A549 (cell line): ENCODE results near the gene CFAP99. TPM values are rescaled to one million over a fixed set of nuclear protein-coding genes. Genes with fewer than 3 reads are reported as not detected.

Experiments used
- ATAC-seq, 2 experiments: fragments of 200-7000 bp in 1 of 2; fragments of >200 bp in 1 of 2; cut with Nextera tagmentation in 1 of 2; cut with Tn5 transposase in 1 of 2; 3 replicates each; pipeline versions ENCODE4 v1.8.0 to v1.9.1; 2018 to 2020; ENCODE audit warnings: mild to moderate bottlenecking in 1 of 2, moderate library complexity in 1 of 2
- CTCF ChIA-PET: fragments of 300-600 bp; sonication (Branson Sonifier 250); formaldehyde crosslinking; extraction: SDS; loops from one replicate; lab custom pipeline; 2021; ENCODE audit warnings: antibody characterized with exemption, inconsistent platforms; lab: Yijun Ruan, JAX
- POLR2A ChIA-PET: fragments of 350-600 bp; formaldehyde crosslinking; extraction: SDS; loops from one replicate; lab custom pipeline; 2021; ENCODE audit warnings: antibody characterized with exemption, inconsistent platforms; lab: Yijun Ruan, JAX
- DNase-seq, 2 experiments: peaks; one replicate each; pipeline versions ENCODE4 v3.0.0 to v3.0.0-alpha.2; 2011 to 2016; ENCODE audit warnings: low read depth in 1 of 2, low spot score in 1 of 2
- FAIRE-seq: peaks from 2 replicates; lab custom pipeline; 2011; peaks lifted over from hg19 to GRCh38; lab: Jason Lieb, UNC
- H3K27ac ChIP-seq, 2 experiments: fragments of >200 bp; sonication (Bioruptor Twin); formaldehyde crosslinking; 3 replicates each; pipeline ENCODE4 v1.5.1; 2016 to 2017
- H3K4me1 ChIP-seq: fragments of >200 bp; sonication (Bioruptor Twin); formaldehyde crosslinking; 3 replicates; pipeline ENCODE4 v1.6.1; 2016
- H3K4me2 ChIP-seq: fragments of >200 bp; sonication (Bioruptor Twin); formaldehyde crosslinking; 3 replicates; pipeline ENCODE4 v1.6.1; 2016
- H3K4me3 ChIP-seq: fragments of >200 bp; sonication (Bioruptor Twin); formaldehyde crosslinking; 3 replicates; pipeline ENCODE4 v1.5.1; 2016
- H3K9me3 ChIP-seq: fragments of >200 bp; sonication (Bioruptor Twin); formaldehyde crosslinking; 3 replicates; pipeline ENCODE4 v1.6.1; 2016
- BHLHE40 ChIP-seq: IDR thresholded peaks from 2 replicates; pipeline ENCODE4 v1.6.1; 2012; ENCODE audit warnings: low read depth, low read length, inconsistent platforms
- CBX8 ChIP-seq: fragments of 200-600 bp; sonication (generic); IDR thresholded peaks from 2 replicates; pipeline ENCODE4 v1.6.1; 2016
- CHD2 ChIP-seq: fragments of 150-350 bp; IDR thresholded peaks from 2 replicates; pipeline ENCODE4 v1.6.1; 2014; ENCODE audit warnings: low read length; ENCODE audit not compliant: partially characterized antibody
- EHMT2 ChIP-seq: fragments of 200-600 bp; sonication (generic); IDR thresholded peaks from 2 replicates; pipeline ENCODE4 v1.6.1; 2016; ENCODE audit warnings: antibody characterized with exemption, low read depth, mild to moderate bottlenecking, moderate library complexity
- ESRRA ChIP-seq: fragments of 150-350 bp; IDR thresholded peaks from 2 replicates; pipeline ENCODE4 v1.6.1; 2014; ENCODE audit warnings: mild to moderate bottlenecking, low read length, borderline replicate concordance
- FOSB ChIP-seq: fragments of 250-450 bp; sonication (Bioruptor Pico); IDR thresholded peaks from 2 replicates; pipeline ENCODE4 v1.5.0; 2020; ENCODE audit warnings: mild to moderate bottlenecking, moderate library complexity
- HOXB13 ChIP-seq: fragments of 250-450 bp; sonication (Bioruptor Pico); IDR thresholded peaks from 2 replicates; pipeline ENCODE4 v1.5.0; 2020; ENCODE audit warnings: low read depth, mild to moderate bottlenecking, moderate library complexity
- JUNB ChIP-seq: fragments of >200 bp; sonication (Bioruptor Twin); formaldehyde crosslinking; IDR thresholded peaks from 2 replicates; pipeline ENCODE4 v1.6.1; 2016
- KDM1A ChIP-seq: fragments of 200-600 bp; sonication (generic); IDR thresholded peaks from 2 replicates; pipeline ENCODE4 v1.6.1; 2016; ENCODE audit warnings: low read depth, mild to moderate bottlenecking
- MAFK ChIP-seq: fragments of 450-650 bp; IDR thresholded peaks from 2 replicates; pipeline ENCODE4 v1.6.1; 2014; ENCODE audit not compliant: partially characterized antibody
- MAZ ChIP-seq: fragments of 150-350 bp; IDR thresholded peaks from 2 replicates; pipeline ENCODE4 v1.6.1; 2014; ENCODE audit warnings: antibody characterized with exemption, low read depth, low read length, borderline replicate concordance
- MYC ChIP-seq: IDR thresholded peaks from 2 replicates; pipeline ENCODE4 v1.6.1; 2012; ENCODE audit warnings: mild to moderate bottlenecking, inconsistent platforms, low read length, improper control_type of control experiment, borderline replicate concordance
- NPAS2 ChIP-seq: fragments of 250-450 bp; sonication (Bioruptor Pico); IDR thresholded peaks from 2 replicates; pipeline ENCODE4 v1.8.0; 2022; ENCODE audit warnings: mild to moderate bottlenecking, moderate library complexity, borderline replicate concordance
- PHF8 ChIP-seq: fragments of 200-600 bp; sonication (generic); IDR thresholded peaks from 2 replicates; pipeline ENCODE4 v1.6.1; 2016; ENCODE audit warnings: low read depth, mild to moderate bottlenecking, antibody characterized with exemption, moderate library complexity, borderline replicate concordance
- POLR2A ChIP-seq: IDR thresholded peaks from 2 replicates; pipeline ENCODE4 v1.6.1; 2012; ENCODE audit warnings: mild to moderate bottlenecking, low read length
- RAD21 ChIP-seq, 2 experiments: fragments of >200 bp in 1 of 2; sonication (Bioruptor Twin) in 1 of 2; formaldehyde crosslinking in 1 of 2; IDR thresholded peaks in 1 of 2; conservative IDR thresholded peaks in 1 of 2; 2 replicates in 1 of 2; 3 replicates in 1 of 2; pipeline ENCODE4 v1.6.1; 2012 to 2018; ENCODE audit warnings: inconsistent platforms in 1 of 2
- RARB ChIP-seq: fragments of 250-450 bp; sonication (Bioruptor Pico); IDR thresholded peaks from 2 replicates; pipeline ENCODE4 v1.8.0; 2021; ENCODE audit warnings: mild to moderate bottlenecking, moderate library complexity
- RFX5 ChIP-seq: fragments of 450-650 bp; IDR thresholded peaks from 2 replicates; pipeline ENCODE4 v1.7.1; 2014; ENCODE audit warnings: antibody characterized with exemption, mild to moderate bottlenecking, moderate library complexity
- SMC3 ChIP-seq: fragments of >200 bp; sonication (Bioruptor Twin); formaldehyde crosslinking; IDR thresholded peaks from 3 replicates; pipeline ENCODE4 v1.6.1; 2018; ENCODE audit warnings: inconsistent platforms
- SREBF2 ChIP-seq: fragments of 450-650 bp; IDR thresholded peaks from 2 replicates; pipeline ENCODE4 v1.6.1; 2014; ENCODE audit warnings: mild to moderate bottlenecking, moderate library complexity
- TFCP2L1 ChIP-seq: fragments of 250-450 bp; sonication (Bioruptor Pico); IDR thresholded peaks from 2 replicates; pipeline ENCODE4 v1.5.0; 2021; ENCODE audit warnings: mild to moderate bottlenecking
- ZFP36 ChIP-seq: fragments of 450-650 bp; IDR thresholded peaks from 2 replicates; pipeline ENCODE4 v1.6.1; 2014; ENCODE audit warnings: borderline replicate concordance; ENCODE audit not compliant: partially characterized antibody
- ZNF302 ChIP-seq: fragments of 250-450 bp; sonication (Bioruptor Pico); IDR thresholded peaks from 2 replicates; pipeline ENCODE4 v1.9.0; 2021; ENCODE audit warnings: inconsistent platforms, mild to moderate bottlenecking, moderate library complexity
- WGBS: methylation state at CpG from one replicate; pipeline ENCODE4 v1.1.6; 2017; ENCODE audit errors: missing lambda C conversion rate; 5-methylcytosine and 5-hydroxymethylcytosine counted together
- polyA plus RNA-seq, 4 experiments: library from polyadenylated mRNA; depleted of rRNA in 3 of 4; stranded (reverse); fragments of >200 nt; fragmentation: RNase III in 1 of 4; extraction: RNeasy Plus Mini Kit Qiagen cat#74134 plus additional on column Dnase treatment in 1 of 4; gene quantifications; 2 replicates in 3 of 4; 3 replicates in 1 of 4; pipeline ENCODE4 v1.2.3, GENCODE V29; 2011 to 2017
- TF ChIP-seq, protein P1 (sequence below): fragments of 250-450 bp; sonication (Bioruptor Pico); IDR thresholded peaks from 2 replicates; pipeline ENCODE4 v1.5.0; 2020; ENCODE audit warnings: low read depth, mild to moderate bottlenecking, moderate library complexity
- TF ChIP-seq, protein P2 (sequence below): fragments of 450-650 bp; IDR thresholded peaks from 2 replicates; pipeline ENCODE4 v1.6.1; 2014; ENCODE audit warnings: antibody characterized with exemption
- TF ChIP-seq, protein P3 (sequence below): fragments of >200 bp; sonication (Bioruptor Twin); formaldehyde crosslinking; IDR thresholded peaks from 3 replicates; pipeline ENCODE4 v1.6.1; 2016
- TF ChIP-seq, protein P4 (sequence below): fragments of >200 bp; sonication (Bioruptor Twin); formaldehyde crosslinking; IDR thresholded peaks from 2 replicates; pipeline ENCODE4 v1.6.1; 2016
- TF ChIP-seq, protein P5 (sequence below): IDR thresholded peaks from 2 replicates; pipeline ENCODE4 v1.6.1; 2012; ENCODE audit warnings: low read depth, borderline replicate concordance

Gene CFAP99
- polyA plus RNA-seq, 2 of the 4 experiments (the other 2 are of a cell fraction), result 0.09 TPM; not detected in 1

DNA sequence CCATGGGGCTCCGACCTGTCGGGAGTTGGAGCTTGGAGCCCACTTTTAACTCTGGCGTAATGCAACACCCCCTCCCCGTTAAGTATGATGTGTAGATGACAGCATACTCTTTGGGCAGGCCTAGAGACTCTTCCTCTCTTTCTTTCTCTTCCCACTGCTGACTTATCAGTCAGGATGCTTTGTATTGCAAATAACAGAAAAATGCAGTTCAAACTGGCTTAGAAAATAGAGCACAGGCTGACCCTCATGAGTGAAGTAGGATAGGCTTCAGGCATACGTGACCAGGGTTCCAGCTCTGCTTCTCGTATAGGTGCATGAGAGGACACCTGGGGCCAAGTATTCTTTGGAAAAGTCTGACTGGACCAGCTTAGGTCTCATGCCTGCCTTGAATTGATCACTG, 26.8 kb downstream of the CFAP99 start:
- POLR2A ChIA-PET, result no interaction called here
- Histone ChIP-seq H3K27ac (no peak overlapping the region), H3K4me3 (no peak overlapping the region), H3K9me3 (no peaks in the 10 kb centered on the region), H3K4me1 (0 out of 3 replicates have a peak, but pooled peaks cover 3% of the 10 kb centered on the region), H3K4me2 (no peak overlapping the region)
- ATAC-seq (no peak), FAIRE-seq (no peak), DNase-seq (no peak)
- 88% methylated on average over 6 of the region's 6 CpGs for WGBS
- CTCF ChIA-PET, result interaction anchor here (0.9 to 1.7 kb wide), 2 partner anchors 32 to 225 kb away, joined by 5 read pairs; no protein-coding TSS in a partner anchor
- TF ChIP-seq ZNF302, result no peak
- TF ChIP-seq RFX5, result no peak
- TF ChIP-seq CHD2, result no peak
- TF ChIP-seq TFCP2L1 (CRISPR knock-in tag), result no peak
- no peak for TF ChIP-seq SREBF2
- no peak for TF ChIP-seq MAZ
- TF ChIP-seq ZFP36, result no peak
- no peak for TF ChIP-seq JUNB
- TF ChIP-seq RAD21 (conservative IDR thresholded peaks at IDR 0.05 in 1 of 2, IDR thresholded peaks at IDR 0.05 in 1 of 2), result no peak
- no peak for TF ChIP-seq SMC3
- TF ChIP-seq, protein P1, sequence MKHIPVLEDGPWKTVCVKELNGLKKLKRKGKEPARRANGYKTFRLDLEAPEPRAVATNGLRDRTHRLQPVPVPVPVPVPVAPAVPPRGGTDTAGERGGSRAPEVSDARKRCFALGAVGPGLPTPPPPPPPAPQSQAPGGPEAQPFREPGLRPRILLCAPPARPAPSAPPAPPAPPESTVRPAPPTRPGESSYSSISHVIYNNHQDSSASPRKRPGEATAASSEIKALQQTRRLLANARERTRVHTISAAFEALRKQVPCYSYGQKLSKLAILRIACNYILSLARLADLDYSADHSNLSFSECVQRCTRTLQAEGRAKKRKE (CRISPR knock-in tag), result no peak
- TF ChIP-seq, protein P2, sequence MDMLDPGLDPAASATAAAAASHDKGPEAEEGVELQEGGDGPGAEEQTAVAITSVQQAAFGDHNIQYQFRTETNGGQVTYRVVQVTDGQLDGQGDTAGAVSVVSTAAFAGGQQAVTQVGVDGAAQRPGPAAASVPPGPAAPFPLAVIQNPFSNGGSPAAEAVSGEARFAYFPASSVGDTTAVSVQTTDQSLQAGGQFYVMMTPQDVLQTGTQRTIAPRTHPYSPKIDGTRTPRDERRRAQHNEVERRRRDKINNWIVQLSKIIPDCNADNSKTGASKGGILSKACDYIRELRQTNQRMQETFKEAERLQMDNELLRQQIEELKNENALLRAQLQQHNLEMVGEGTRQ, result no peak
- TF ChIP-seq ESRRA, result no peak

DNA sequence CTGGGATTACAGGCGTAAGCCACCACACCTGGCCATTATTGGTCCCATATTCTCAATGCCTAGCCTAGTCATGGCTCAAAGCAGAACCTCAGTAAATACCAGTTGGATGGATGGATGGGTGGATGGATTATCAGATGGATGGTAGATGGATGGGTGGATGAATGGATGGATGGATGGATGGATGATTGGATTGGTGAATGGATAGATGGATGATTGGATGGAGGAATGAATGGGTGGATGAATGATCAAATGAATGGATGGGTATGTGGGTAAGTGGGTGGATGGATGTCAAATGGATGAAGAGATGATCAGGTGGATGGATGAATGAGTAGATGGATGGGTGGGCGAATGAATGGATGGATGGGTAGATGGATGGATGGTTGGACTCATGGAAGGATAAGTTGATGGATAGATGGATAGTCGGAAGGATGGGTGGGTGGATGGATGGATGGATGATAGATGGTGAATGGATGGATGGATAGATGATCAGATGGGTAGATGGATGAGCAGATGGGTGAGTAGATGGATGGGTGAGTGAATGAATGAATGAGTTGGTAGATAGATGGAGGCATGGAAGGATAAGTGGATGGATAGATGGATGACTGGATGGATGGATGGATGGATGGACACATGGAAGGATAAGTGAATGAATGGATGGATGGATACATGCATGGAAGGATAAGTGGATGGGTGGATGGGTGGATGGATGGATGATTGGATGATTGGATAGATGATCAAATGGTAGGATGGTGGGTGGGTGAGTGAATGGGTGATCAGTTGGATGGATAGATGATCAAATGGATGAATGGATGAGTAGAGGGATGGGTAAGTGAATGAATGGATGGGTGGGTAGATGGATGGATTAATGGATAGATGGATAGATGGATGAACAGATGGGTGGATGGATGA, 28.2 kb downstream of the CFAP99 start:
- ChIA-PET POLR2A (no interaction called here), CTCF (no interaction called here)
- ATAC-seq (no peak), FAIRE-seq (no peak), DNase-seq (no peak)
- Histone ChIP-seq H3K27ac (no peak overlapping the region), H3K4me3 (no peak overlapping the region), H3K4me1 (0 out of 3 replicates have a peak, but pooled peaks cover 2% of the 10 kb centered on the region), H3K4me2 (no peak overlapping the region), H3K9me3 (no peaks in the 10 kb centered on the region)
- no peak for TF ChIP-seq POLR2A
- TF ChIP-seq, protein P3, sequence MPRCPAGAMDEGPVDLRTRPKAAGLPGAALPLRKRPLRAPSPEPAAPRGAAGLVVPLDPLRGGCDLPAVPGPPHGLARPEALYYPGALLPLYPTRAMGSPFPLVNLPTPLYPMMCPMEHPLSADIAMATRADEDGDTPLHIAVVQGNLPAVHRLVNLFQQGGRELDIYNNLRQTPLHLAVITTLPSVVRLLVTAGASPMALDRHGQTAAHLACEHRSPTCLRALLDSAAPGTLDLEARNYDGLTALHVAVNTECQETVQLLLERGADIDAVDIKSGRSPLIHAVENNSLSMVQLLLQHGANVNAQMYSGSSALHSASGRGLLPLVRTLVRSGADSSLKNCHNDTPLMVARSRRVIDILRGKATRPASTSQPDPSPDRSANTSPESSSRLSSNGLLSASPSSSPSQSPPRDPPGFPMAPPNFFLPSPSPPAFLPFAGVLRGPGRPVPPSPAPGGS, result no peak
- TF ChIP-seq, protein P4, sequence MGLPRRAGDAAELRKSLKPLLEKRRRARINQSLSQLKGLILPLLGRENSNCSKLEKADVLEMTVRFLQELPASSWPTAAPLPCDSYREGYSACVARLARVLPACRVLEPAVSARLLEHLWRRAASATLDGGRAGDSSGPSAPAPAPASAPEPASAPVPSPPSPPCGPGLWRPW, result no peak
- 6% methylated on average over 3 of the region's 3 CpGs for WGBS

DNA sequence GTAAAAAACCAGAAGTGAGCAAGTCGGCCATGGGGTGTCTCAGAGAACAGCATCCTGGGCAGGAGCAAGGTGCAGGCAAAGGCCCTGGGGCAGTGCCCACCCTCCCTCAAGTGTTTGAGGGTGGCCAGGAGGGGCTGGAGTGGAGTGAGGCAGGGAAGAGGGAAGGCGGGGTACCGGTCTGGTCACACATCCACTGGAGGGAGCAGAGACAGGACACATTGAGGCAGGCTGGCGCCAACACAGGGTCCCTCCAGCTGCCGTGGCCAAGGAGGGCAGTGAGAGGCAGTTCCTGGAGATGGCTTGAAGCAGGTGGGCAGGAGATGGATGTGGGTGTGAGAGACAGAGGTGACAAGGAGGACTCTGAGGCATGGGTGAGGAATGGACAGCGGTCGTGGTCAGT, 29.8 kb downstream of the CFAP99 start:
- ATAC-seq (no peak), FAIRE-seq (no peak), DNase-seq (no peak)
- Histone ChIP-seq H3K4me2 (no peak overlapping the region), H3K27ac (no peak overlapping the region), H3K4me1 (no peaks in the 10 kb centered on the region), H3K9me3 (no peaks in the 10 kb centered on the region), H3K4me3 (no peak overlapping the region)
- ChIA-PET POLR2A (no interaction called here), CTCF (no interaction called here)
- WGBS, result 69% methylated on average over 7 of the region's 7 CpGs
- no peak for TF ChIP-seq MAFK
- TF ChIP-seq NPAS2 (CRISPR knock-in tag), result no peak
- no peak for TF ChIP-seq CBX8
- TF ChIP-seq ZFP36, result no peak
- no peak for TF ChIP-seq BHLHE40
- no peak for TF ChIP-seq HOXB13 (CRISPR knock-in tag)
- TF ChIP-seq MYC, result no peak
- no peak for TF ChIP-seq KDM1A
- no peak for TF ChIP-seq RARB
- TF ChIP-seq MAZ, result no peak
- no peak for TF ChIP-seq SMC3
- TF ChIP-seq FOSB, result no peak
- no peak for TF ChIP-seq EHMT2
- TF ChIP-seq, protein P5, sequence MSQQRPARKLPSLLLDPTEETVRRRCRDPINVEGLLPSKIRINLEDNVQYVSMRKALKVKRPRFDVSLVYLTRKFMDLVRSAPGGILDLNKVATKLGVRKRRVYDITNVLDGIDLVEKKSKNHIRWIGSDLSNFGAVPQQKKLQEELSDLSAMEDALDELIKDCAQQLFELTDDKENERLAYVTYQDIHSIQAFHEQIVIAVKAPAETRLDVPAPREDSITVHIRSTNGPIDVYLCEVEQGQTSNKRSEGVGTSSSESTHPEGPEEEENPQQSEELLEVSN, result no peak
- TF ChIP-seq, protein P3, result no peak
- TF ChIP-seq PHF8, result no peak
- TF ChIP-seq TFCP2L1 (CRISPR knock-in tag), result no peak
